Esophagus muscularis mucosa (tissue), 4 donors: ENCODE results near the gene PRM1. TPM values are rescaled to one million over a fixed set of nuclear protein-coding genes. Genes with fewer than 3 reads are reported as not detected.

Experiments used
- DNase-seq: peaks from one replicate; pipeline ENCODE4 v3.0.0-alpha.2; 2017; ENCODE audit errors: extremely low spot score
- H3K27ac ChIP-seq, 4 donors: fragments of 200-600 bp; sonication (generic); replicated peaks in 1 of 4; 1 replicate in 3 of 4; 2 replicates in 1 of 4; pipeline ENCODE4 v1.5.1; 2016 to 2019; ENCODE audit warnings: mild to moderate bottlenecking in 1 of 4
- H3K27me3 ChIP-seq, 4 donors: fragments of 200-600 bp; sonication (generic); one replicate each; pipeline versions ENCODE4 v1.5.1 to v1.6.0; 2016 to 2019
- H3K36me3 ChIP-seq, 4 donors: fragments of 200-600 bp; sonication (generic); one replicate each; pipeline ENCODE4 v1.5.1; 2016 to 2019
- H3K4me1 ChIP-seq, 4 donors: fragments of 200-600 bp; sonication (generic); one replicate each; pipeline ENCODE4 v1.5.1; 2016 to 2019
- H3K4me3 ChIP-seq, 4 donors: fragments of 200-600 bp; sonication (generic); 1 replicate in 2 of 4; 2 replicates in 2 of 4; pipeline ENCODE4 v1.5.1; 2016 to 2019; ENCODE audit warnings: mild to moderate bottlenecking in 4 of 4, moderate library complexity in 1 of 4
- H3K9me3 ChIP-seq, 4 donors: fragments of 200-600 bp; sonication (generic); 1 replicate in 3 of 4; 2 replicates in 1 of 4; pipeline ENCODE4 v1.5.1; 2016 to 2019
- CTCF ChIP-seq, 3 experiments: fragments of 200-600 bp in 2 of 3; fragments of 450-650 bp in 1 of 3; sonication (generic) in 2 of 3; IDR thresholded peaks; one replicate each; pipeline ENCODE4 v1.5.1; 2017 to 2019; ENCODE audit warnings: antibody characterized with exemption in 3 of 3, mild to moderate bottlenecking in 2 of 3, moderate library complexity in 1 of 3
- EP300 ChIP-seq: sonication (generic); formaldehyde crosslinking; IDR thresholded peaks from one replicate; pipeline ENCODE4 v1.6.1; 2017; ENCODE audit warnings: antibody characterized with exemption
- POLR2A ChIP-seq: fragments of 450-650 bp; IDR thresholded peaks from one replicate; pipeline ENCODE4 v1.6.1; 2017; ENCODE audit warnings: antibody characterized with exemption, moderate library complexity, mild to moderate bottlenecking, low read depth
- POLR2AphosphoS5 ChIP-seq, 2 donors: sonication (generic); formaldehyde crosslinking; IDR thresholded peaks; one replicate each; pipeline ENCODE4 v1.6.1; 2017; ENCODE audit warnings: antibody characterized with exemption in 2 of 2
- WGBS: methylation state at CpG from one replicate; pipeline ENCODE4 v1.1.5; 2018; 5-methylcytosine and 5-hydroxymethylcytosine counted together
- intact Hi-C: fragments of 100-400 bp; cut with DNase I; formaldehyde crosslinking; loops from one replicate; pipeline ENCODE4 v1.15.1; 2023
- total RNA-seq, 4 donors: library from RNA; depleted of rRNA; stranded (reverse); fragments of >200 nt; gene quantifications; one replicate each; pipeline versions ENCODE4 v1.1.0 to v1.2.1, GENCODE V29; 2016

PRM1 gene
- total RNA-seq, 4 donors from 2014 or later = not detected

- Histone ChIP-seq H3K27me3 (peaks cover 0 to 4% (median 0%) of the 10 kb centered on the region in 4 donors), H3K4me3 (peak within 1 kb of the TSS; percentile 71 to 98 (median 80)), H3K9me3 (no peaks in the 10 kb centered on the region), H3K4me1 (peaks cover 36 to 54% (median 50%) of the 10 kb centered on the region in 4 donors), H3K27ac (peak within 1 kb of the TSS; percentile 92 to 97 (median 94)), H3K36me3 (no peaks in the 10 kb centered on the region)
- 0% methylated on average over 43 of the region's 100 CpGs for WGBS
- DNase-seq = peak; percentile 96
- intact Hi-C loops = loop anchor here (5.0 to 10.0 kb wide), 2 partner anchors 91 to 181 kb away; partner anchors contain the start of gene RMI2
- TF ChIP-seq CTCF (IDR thresholded peaks at IDR 0.05) (peak; percentile 94 to 96 (median 94)), EP300 (no peak), POLR2AphosphoS5 (IDR thresholded peaks at IDR 0.05) (peak; percentile 77 to 92)
Measured at GRCh38 chr16:11255737-11256660, 25.1 kb downstream of the PRM1 start, which contains the start of gene SOCS1. Gene SOCS1 (minus strand): TSS chr16:11256204. CDS start chr16:11255478, 726 bp downstream.

GRCh38 chr16:11254913-11255736 is 26.0 kb downstream of the PRM1 start:
- peaks cover 36 to 54% (median 50%) of the 10 kb centered on the region in 4 donors for H3K4me1 ChIP-seq

GRCh38 chr16:11253995-11254912 is 26.9 kb downstream of the PRM1 start:
- Histone ChIP-seq H3K36me3 (no peaks in the 10 kb centered on the region), H3K4me1 (peaks cover 34 to 52% (median 47%) of the 10 kb centered on the region in 4 donors), H3K4me3 (peak overlapping the region; percentile 71 to 98 (median 80)), H3K9me3 (no peaks in the 10 kb centered on the region), H3K27ac (peak overlapping the region; percentile 92 to 97 (median 94)), H3K27me3 (peaks cover 0 to 4% (median 0%) of the 10 kb centered on the region in 4 donors)
- intact Hi-C loops = loop anchor here (1.0 to 10.0 kb wide), 2 partner anchors 179 to 281 kb away; no protein-coding TSS in a partner anchor
- TF ChIP-seq POLR2AphosphoS5 (IDR thresholded peaks at IDR 0.05) (no peak), CTCF (IDR thresholded peaks at IDR 0.05) (no peak), EP300 (no peak), POLR2A (no peak)
- DNase-seq = no peak
- WGBS = 54% methylated on average over 24 of the region's 29 CpGs

More at GRCh38 chr16:11254913-11255736, 26.0 kb downstream of the PRM1 start:
- no peak for DNase-seq
- Histone ChIP-seq H3K4me3 (peak overlapping the region; percentile 71 to 98 (median 80)), H3K9me3 (no peaks in the 10 kb centered on the region), H3K27me3 (peaks cover 0 to 4% (median 0%) of the 10 kb centered on the region in 4 donors), H3K27ac (peak overlapping the region; percentile 92 to 97 (median 94)), H3K36me3 (no peaks in the 10 kb centered on the region)
- no peak for TF ChIP-seq EP300
- peak in 2 of 3 experiments; percentile 9 to 31 for TF ChIP-seq CTCF (IDR thresholded peaks at IDR 0.05)
- intact Hi-C loops = loop anchor here (1.0 to 10.0 kb wide), 3 partner anchors 92 to 282 kb away; partner anchors contain the start of gene RMI2
- 0% methylated on average over 36 of the region's 105 CpGs for WGBS
